GM20000 (cell line): Measurements from ENCODE around the gene STXBP4.

Experiments used
- DNase-seq: peaks from one replicate; pipeline ENCODE4 v3.0.0; 2012; ENCODE audit warnings: low spot score
- TF ChIP-seq, protein P1 (sequence below): IDR thresholded peaks from 2 replicates; pipeline ENCODE4 v1.5.1; 2012; ENCODE audit warnings: mild to moderate bottlenecking, control low read depth; ENCODE audit errors: extremely low read depth, missing control alignments

The STXBP4 gene

DNA sequence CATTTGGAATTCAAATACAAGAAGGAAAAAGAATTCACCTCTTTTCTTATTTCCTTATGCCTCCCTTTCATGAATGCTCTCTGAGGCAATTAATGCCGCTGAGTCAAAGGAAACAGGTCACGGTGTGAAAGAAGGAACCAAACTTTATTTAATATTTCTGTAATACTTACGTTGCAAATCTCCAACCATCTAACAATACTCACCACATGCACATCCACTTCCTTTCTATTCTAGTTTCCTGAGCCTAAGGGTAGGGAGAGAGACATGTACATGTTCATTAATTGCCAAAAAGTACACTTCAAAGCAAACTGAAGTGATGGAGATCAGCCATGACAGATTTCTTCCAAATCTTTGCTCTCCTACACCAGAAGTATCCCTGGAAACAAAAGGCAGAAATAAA is 248.3 kb downstream of the STXBP4 start:
- DNase-seq: no peak
- TF ChIP-seq, protein P1, sequence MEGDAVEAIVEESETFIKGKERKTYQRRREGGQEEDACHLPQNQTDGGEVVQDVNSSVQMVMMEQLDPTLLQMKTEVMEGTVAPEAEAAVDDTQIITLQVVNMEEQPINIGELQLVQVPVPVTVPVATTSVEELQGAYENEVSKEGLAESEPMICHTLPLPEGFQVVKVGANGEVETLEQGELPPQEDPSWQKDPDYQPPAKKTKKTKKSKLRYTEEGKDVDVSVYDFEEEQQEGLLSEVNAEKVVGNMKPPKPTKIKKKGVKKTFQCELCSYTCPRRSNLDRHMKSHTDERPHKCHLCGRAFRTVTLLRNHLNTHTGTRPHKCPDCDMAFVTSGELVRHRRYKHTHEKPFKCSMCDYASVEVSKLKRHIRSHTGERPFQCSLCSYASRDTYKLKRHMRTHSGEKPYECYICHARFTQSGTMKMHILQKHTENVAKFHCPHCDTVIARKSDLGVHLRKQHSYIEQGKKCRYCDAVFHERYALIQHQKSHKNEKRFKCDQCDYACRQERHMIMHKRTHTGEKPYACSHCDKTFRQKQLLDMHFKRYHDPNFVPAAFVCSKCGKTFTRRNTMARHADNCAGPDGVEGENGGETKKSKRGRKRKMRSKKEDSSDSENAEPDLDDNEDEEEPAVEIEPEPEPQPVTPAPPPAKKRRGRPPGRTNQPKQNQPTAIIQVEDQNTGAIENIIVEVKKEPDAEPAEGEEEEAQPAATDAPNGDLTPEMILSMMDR: no peak

DNA sequence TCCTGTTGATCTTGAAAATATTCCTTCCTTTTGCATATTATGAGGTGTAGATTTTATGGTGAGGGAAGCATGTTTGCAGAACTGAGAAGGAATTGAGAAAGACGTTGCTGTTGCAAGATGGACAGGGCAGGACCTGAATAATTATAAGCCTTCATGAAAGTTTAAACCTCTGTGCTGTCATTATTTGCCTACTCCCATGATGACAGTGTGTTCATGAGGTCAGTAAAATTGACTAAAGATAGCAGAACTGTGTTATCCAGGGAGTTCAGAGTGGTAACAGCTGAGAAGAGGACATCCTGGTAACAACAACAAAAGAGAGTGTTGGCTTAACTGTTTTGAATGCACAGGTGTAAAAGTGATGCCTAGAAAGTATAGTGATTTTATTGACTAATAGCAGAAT is 250.9 kb downstream of the STXBP4 start:
- TF ChIP-seq, protein P1: no peak
- no peak for DNase-seq

DNA sequence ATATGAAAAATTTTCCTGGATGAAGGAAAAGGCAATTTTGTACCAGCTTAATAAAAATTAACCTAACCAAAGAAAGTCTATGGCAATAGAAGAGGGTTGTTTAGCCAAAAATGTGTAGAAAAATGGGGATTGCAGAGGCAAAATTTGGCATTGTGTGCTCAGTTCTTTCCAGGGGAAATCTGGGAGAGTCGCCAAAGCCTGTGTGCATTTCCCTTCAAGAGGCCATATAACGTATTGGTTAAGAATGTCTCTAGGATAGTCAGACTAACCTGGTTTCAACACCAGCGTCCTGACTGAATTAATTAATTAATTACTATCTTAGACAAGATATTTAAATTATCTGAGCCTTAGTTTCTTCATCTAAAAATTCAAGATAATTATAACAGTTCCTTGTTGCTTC is 251.4 kb downstream of the STXBP4 start:
- TF ChIP-seq, protein P1: no peak
- DNase-seq: no peak
